ENCODE results near the gene LMBR1. TPM values are rescaled to one million over a fixed set of nuclear protein-coding genes. Genes with fewer than 3 reads are reported as not detected.

The LMBR1 gene
- total RNA-seq, 4 donors from 2014 or later: 38.0 to 81.3 (median 56.4) TPM

DNA sequence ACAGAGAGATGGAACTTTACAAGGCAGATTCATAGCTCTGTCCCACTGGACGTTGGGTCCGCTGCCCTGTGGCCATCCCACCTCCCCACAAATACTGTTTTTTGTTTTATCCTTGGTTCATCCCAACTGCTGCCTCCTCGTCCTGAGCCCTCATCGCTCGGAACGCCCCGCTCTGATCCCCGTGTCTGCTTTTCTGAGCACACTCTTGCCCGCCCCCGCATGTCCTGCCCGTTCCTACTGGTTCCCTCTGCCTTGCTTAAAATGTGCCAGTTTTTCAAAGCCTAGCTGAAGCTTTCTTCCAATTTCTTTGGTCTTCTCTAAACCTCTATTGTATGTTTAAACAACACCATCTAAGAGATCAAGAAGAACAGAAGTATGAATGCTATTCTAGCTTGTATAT lies 233.0 kb downstream of the LMBR1 start:
- Histone ChIP-seq H3K27ac (replicated peaks in 1 of 4) (no peak overlapping the region), H3K4me3 (no peak overlapping the region), H3K36me3 (no peaks in the 10 kb centered on the region), H3K27me3 (peaks cover 0 to 7% (median 0%) of the 10 kb centered on the region in 4 donors), H3K4me1 (no peaks in the 10 kb centered on the region), H3K9me3 (no peaks in the 10 kb centered on the region)
- intact Hi-C loops (cut with DNase I): no loop called here
- WGBS: 75% methylated on average over 11 of the region's 11 CpGs
- DNase-seq (ENCODE audit: extremely low spot score): no peak
- TF ChIP-seq POLR2AphosphoS5 (IDR thresholded peaks at IDR 0.05) (no peak), EP300 (IDR thresholded peaks at IDR 0.05) (no peak), POLR2A (IDR thresholded peaks at IDR 0.05; ENCODE audit: low read depth) (no peak)
- TF ChIP-seq, protein P1, sequence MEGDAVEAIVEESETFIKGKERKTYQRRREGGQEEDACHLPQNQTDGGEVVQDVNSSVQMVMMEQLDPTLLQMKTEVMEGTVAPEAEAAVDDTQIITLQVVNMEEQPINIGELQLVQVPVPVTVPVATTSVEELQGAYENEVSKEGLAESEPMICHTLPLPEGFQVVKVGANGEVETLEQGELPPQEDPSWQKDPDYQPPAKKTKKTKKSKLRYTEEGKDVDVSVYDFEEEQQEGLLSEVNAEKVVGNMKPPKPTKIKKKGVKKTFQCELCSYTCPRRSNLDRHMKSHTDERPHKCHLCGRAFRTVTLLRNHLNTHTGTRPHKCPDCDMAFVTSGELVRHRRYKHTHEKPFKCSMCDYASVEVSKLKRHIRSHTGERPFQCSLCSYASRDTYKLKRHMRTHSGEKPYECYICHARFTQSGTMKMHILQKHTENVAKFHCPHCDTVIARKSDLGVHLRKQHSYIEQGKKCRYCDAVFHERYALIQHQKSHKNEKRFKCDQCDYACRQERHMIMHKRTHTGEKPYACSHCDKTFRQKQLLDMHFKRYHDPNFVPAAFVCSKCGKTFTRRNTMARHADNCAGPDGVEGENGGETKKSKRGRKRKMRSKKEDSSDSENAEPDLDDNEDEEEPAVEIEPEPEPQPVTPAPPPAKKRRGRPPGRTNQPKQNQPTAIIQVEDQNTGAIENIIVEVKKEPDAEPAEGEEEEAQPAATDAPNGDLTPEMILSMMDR (IDR thresholded peaks at IDR 0.05): no peak

DNA sequence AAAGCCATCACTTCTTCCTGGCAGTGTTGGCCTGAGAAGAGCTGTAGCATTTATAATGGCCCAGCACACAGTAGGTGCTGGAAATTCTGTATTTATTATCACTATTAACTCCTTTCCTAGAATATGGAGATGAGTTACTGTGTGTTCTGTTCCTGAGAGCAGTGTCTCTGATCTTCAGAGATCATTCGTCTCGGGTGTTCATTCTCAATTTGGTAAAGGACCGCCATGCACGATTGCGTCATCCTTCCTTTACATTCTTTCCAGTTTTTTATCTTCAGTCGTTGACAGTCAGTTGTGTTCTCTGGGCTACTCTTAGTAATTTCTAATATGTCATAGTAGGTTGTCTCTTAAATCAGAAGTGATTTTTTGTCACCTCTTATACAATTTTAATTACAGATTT lies 233.8 kb downstream of the LMBR1 start:
- no peaks in the 10 kb centered on the region for H3K9me3 ChIP-seq
- WGBS: 83% methylated on average over 6 of the region's 6 CpGs

DNA sequence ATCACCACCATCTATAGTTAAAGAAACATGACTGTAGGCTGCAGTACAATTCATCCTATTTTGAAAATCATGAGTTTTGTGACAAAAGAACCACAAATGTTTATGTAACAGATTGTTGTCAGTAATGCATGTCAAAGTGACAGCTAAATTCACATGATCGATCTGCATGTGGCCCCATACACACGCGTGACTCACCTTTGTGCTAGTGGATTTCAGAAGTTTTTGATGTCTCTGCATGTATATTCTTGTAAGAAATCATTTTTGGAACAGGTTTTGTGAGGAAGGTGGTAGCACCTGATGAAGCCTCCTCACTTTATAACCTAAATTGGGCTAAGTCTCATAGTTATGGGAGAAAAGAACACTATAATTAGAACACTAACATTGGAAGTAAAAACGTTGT lies 235.3 kb downstream of the LMBR1 start:
- Histone ChIP-seq H3K9me3 (no peaks in the 10 kb centered on the region), H3K27me3 (peaks cover 0 to 25% (median 0%) of the 10 kb centered on the region in 4 donors), H3K4me1 (no peaks in the 10 kb centered on the region), H3K4me3 (no peak overlapping the region), H3K27ac (replicated peaks in 1 of 4) (no peak overlapping the region), H3K36me3 (no peaks in the 10 kb centered on the region)
- TF ChIP-seq POLR2AphosphoS5 (IDR thresholded peaks at IDR 0.05) (no peak), POLR2A (IDR thresholded peaks at IDR 0.05; ENCODE audit: low read depth) (no peak), EP300 (IDR thresholded peaks at IDR 0.05) (no peak)
- TF ChIP-seq, protein P1 (IDR thresholded peaks at IDR 0.05): no peak
- no peak for DNase-seq (ENCODE audit: extremely low spot score)
- WGBS: 85% methylated on average over 4 of the region's 4 CpGs
- intact Hi-C loops (cut with DNase I): no loop called here

More for the DNA sequence above, 233.8 kb downstream of the LMBR1 start:
- no peak for DNase-seq (ENCODE audit: extremely low spot score)
- H3K4me3 ChIP-seq: no peak overlapping the region
- TF ChIP-seq, protein P1 (IDR thresholded peaks at IDR 0.05): no peak
- TF ChIP-seq EP300 (IDR thresholded peaks at IDR 0.05) (no peak), POLR2A (IDR thresholded peaks at IDR 0.05; ENCODE audit: low read depth) (no peak), POLR2AphosphoS5 (IDR thresholded peaks at IDR 0.05) (no peak)
- no peaks in the 10 kb centered on the region for H3K36me3 ChIP-seq
- intact Hi-C loops (cut with DNase I): no loop called here
- no peak overlapping the region for H3K27ac ChIP-seq (replicated peaks in 1 of 4)
- peaks cover 0 to 13% (median 0%) of the 10 kb centered on the region in 4 donors for H3K27me3 ChIP-seq
- no peaks in the 10 kb centered on the region for H3K4me1 ChIP-seq

DNA sequence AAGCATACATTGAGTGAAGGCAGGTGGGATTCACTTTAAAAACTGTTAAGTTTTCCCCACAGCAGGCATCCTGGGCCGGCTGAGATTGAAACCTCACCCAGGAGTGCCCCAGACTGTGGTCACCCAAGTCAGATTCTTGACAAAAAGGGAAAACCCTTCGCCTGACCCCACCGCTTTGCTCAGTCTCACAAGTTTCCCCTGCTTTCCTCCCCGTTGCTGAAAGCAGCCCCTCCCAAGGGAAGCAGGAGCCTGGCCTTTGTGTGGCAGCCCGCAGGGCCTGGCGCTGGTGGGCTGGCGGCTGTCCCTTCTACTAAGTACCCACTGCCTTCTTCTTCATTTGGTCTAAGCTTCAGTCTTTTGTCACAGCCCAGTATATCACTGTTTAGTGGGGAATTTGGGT lies 236.4 kb downstream of the LMBR1 start:
- no peak overlapping the region for H3K27ac ChIP-seq (replicated peaks in 1 of 4)
- no peaks in the 10 kb centered on the region for H3K36me3 ChIP-seq
- WGBS: 57% methylated on average over 7 of the region's 7 CpGs
- no peaks in the 10 kb centered on the region for H3K9me3 ChIP-seq
- no peak for DNase-seq (ENCODE audit: extremely low spot score)
- no peak overlapping the region for H3K4me3 ChIP-seq
- H3K27me3 ChIP-seq: peaks cover 0 to 36% (median 0%) of the 10 kb centered on the region in 4 donors
- no peak for TF ChIP-seq POLR2AphosphoS5 (IDR thresholded peaks at IDR 0.05)
- no peak for TF ChIP-seq POLR2A (IDR thresholded peaks at IDR 0.05; ENCODE audit: low read depth)
- TF ChIP-seq, protein P1 (IDR thresholded peaks at IDR 0.05): no peak
- TF ChIP-seq EP300 (IDR thresholded peaks at IDR 0.05): no peak
- intact Hi-C loops (cut with DNase I): no loop called here
- no peaks in the 10 kb centered on the region for H3K4me1 ChIP-seq

DNA sequence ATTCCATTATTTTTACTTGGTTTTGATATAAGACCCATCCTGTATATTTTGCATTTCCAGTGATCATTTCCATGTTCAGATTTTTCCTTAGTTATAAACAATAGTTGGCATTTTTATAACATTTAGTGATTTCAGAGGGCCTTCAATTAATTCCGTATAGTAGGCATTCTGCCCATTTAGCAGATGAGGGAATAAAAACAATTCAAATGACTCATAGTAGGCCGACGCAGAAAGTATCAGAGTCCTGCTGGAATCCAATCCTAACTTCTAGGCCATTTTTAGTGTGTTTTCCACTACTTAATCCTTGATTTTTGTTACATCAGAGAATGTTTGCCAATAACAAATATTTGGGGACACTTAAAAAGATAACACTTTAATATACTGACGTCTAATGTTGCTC lies 237.0 kb downstream of the LMBR1 start:
- H3K36me3 ChIP-seq: no peaks in the 10 kb centered on the region
- no peaks in the 10 kb centered on the region for H3K9me3 ChIP-seq
- 86% methylated on average over 4 of the region's 4 CpGs for WGBS
- intact Hi-C loops (cut with DNase I): no loop called here
- DNase-seq (ENCODE audit: extremely low spot score): no peak
- TF ChIP-seq POLR2AphosphoS5 (IDR thresholded peaks at IDR 0.05): no peak
- TF ChIP-seq POLR2A (IDR thresholded peaks at IDR 0.05; ENCODE audit: low read depth): no peak
- TF ChIP-seq EP300 (IDR thresholded peaks at IDR 0.05): no peak
- TF ChIP-seq, protein P1 (IDR thresholded peaks at IDR 0.05): no peak
- H3K4me1 ChIP-seq: no peaks in the 10 kb centered on the region
- no peak overlapping the region for H3K4me3 ChIP-seq
- no peak overlapping the region for H3K27ac ChIP-seq (replicated peaks in 1 of 4)
- H3K27me3 ChIP-seq: peaks cover 0 to 41% (median 0%) of the 10 kb centered on the region in 4 donors
